CD4-positive, alpha-beta T cell treated with Interferon gamma for 1 hour (primary cell): ENCODE results near the gene GYPC.
"Not testable (repeated sequence)": the region's sequence is repeated elsewhere in the genome, so short reads cannot be mapped to it uniquely, and the experiment has no call there.

Experiments used
- DNase-seq: peaks from one replicate; pipeline ENCODE4 v3.0.0-alpha.2; 2020

The GYPC gene

DNA sequence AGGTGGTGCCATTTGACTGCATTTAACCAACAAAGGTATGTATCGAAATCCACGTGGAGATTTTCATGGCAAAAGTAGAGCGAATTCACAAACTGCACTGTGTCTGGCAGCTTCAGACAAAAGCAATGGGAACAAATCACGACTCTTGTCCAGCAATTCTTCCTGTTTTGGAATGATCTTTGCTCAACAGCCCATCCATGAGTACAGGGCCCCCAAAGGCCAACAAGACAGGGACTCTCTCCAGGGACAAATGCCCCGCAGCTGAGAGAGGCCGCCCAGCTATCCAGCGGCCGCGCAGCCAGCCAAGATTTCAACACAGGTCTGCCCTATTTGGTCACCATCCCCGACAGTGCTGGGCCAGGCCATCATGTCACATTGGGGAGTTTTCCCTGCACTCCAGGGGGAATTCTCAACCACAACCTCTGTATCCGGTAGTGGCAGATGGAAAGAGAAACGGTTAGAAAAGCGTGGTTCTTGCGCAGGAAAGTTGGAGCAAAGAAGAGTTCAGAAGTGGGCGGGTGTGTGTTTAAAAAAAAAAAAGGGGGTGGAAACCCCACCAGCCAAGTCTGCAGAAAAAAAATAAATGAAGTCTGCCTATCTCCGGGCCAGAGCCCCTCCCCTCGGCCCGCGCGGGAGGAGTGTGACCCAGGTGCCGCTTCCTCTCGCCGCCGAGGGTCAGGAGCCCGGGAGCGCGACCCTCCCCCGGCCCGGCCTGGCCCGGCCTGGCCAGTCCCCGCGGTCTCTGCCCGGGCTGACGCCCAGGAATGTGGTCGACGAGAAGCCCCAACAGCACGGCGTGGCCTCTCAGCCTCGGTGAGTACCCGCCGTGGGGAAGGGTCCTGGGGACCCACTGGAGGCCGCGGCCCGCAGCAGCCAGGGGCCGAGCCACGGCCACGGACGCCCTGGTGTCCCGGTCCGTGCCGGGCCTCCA lies at the start of gene GYPC:
GYPC (plus strand) TSS at position 659 of the 931 bp plus-strand sequence; CDS start at position 765, 106 bp downstream.
- peak; percentile 64 for DNase-seq

- DNase-seq = no peak
Measured at GRCh38 chr2:126614524-126615227, 41.3 kb upstream of the GYPC start.

DNA sequence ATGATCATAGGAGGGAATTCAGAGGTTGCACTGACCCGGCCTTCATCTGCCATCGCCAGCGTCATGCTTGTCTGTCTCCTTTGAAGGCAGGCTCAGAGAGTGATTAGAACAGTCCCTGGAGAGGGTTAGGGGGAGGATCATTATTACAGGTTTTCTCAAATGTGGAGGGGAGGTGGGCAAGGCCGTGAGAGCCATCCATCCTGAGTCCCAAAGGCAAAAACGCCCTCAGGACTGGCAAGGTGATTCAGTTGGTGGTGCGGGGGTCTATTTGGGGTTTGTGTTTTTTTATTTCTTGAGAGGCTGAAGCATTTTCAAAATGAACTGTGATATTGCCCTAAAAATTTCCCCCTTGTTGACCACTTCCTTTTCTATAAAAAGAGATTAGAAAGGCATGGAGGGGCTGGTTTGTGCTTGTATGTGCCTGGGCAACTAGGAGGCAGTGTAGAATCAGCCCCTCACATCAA lies 39.3 kb upstream of the GYPC start:
- DNase-seq = no peak

GRCh38 chr2:126620302-126620701 lies 35.7 kb upstream of the GYPC start:
- no peak for DNase-seq

- DNase-seq = no peak
Measured at GRCh38 chr2:126623000-126623399, 33.0 kb upstream of the GYPC start.

- no peak for DNase-seq
Measured at GRCh38 chr2:126627643-126628042, 28.3 kb upstream of the GYPC start.

GRCh38 chr2:126634273-126634861 lies 21.6 kb upstream of the GYPC start:
- DNase-seq = peak; percentile 17

DNA sequence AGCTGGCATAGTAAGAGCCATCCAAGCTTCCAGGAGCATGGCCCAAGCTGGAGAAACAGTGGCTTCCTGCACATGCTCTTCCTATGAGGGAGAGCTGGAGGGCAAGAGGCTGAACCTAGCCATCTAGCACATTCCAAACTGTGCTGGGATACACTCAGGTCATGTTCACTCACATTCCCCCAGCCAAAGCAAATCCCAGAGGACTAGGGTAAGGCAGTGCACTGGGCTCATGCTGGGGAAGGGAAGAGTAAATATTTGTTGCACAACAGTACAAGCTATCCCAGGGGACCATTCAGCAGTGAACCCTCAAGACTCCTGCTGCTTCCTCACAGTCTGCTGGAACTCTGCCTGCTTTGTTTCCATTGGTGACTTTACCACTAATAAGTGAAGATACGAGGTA lies 20.7 kb upstream of the GYPC start:
- DNase-seq = no peak

DNA sequence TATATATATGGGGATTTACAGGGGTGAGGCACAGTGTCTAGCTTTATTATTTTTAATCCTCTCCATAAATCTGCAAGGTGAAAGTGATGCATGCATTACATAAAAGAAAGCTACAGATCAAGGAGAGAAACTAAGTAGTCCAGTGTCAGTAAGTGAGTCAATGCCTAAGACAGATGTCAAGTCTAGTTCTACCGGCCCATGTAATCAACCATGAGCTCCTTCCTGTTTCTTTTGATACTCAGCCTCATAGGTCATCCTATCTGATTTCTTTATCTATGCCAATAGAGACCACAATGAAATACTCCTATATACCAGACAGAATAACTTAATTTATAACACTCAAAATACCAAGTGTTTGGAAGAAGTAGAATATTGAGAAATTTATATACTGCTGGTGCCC lies 20.2 kb upstream of the GYPC start:
- no peak for DNase-seq

DNA sequence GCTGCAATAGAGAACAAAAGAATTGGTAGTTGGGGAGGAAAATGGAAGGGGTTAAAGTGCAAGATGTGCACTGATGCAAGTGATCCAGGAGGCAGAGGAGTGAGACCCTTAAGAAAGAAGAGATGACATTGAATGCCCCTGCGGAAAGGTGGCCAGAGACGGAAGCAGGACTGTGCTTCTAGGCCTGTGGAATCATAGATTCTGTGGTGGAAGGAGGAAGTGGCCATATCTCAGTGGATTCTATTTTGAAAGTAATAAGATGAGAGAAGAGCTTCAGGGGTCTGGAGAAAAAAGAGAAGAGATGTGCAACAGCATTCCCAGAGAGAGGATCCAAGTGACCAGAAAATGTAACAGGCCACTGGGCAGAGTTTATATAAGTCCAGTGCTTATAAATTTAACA lies 18.6 kb upstream of the GYPC start:
- DNase-seq = no peak

DNA sequence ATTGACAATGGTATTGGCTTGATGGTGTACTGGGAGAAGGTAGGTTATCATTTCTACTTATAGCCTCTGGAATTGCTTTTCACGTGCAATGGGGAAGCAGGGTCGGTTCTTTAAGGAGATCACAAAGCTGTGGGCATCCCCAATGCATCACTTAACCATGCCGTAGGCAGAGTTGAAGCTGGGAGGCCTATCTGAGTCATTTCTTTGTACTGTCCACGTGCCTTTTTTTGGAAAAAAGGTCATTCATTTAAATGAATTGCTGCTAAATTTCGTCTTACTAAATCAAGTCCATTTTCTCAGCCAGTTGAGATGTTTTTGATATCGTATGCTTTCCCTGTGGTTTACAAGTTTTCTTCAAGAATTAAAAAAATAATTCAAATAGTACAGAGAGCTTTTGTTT lies 17.2 kb upstream of the GYPC start:
- DNase-seq = no peak

GRCh38 chr2:126639276-126639675 lies 16.7 kb upstream of the GYPC start:
- no peak for DNase-seq

GRCh38 chr2:126641294-126641693 lies 14.7 kb upstream of the GYPC start:
- DNase-seq = not testable (repeated sequence)

DNA sequence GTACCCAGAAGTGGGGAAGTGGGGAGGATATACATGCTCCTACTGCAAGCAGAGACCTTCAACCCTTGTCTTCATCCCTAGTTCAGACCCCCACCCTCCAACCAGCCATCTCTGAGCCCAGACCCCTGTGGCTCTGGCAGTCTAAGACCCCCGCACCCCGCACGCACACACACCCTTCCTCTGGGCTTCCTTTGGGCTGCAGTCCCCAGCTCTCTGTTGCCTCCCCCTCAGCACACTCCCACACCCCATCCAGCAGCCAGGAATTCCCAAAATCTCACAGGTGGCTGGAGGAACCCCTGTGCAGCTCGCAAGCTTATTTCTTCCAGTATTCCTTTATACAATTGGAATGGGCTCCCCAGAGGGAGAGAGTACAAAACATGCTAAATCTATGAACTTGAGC lies 13.9 kb upstream of the GYPC start:
- no peak for DNase-seq

GRCh38 chr2:126643431-126643830 lies 12.5 kb upstream of the GYPC start:
- no peak for DNase-seq

DNA sequence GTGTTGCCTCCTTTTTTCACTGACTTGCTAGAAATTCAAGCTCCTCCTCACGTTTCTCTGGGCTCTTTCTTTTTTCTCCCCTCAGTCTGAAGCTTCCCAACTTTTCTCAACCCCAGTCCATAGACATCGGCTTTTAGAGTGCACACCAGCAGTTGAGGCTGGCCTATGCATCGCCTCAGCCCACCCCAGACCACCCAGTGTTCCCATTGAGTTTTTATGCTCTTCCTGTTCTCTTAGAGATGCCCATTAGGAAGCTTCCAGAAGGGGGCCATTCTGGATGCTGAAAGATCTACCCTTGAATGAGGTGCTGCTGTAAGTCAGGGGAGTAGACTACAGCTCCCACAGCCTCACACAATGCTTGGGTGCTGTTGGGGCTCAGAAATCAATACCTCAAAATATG lies 12.0 kb upstream of the GYPC start:
- no peak for DNase-seq

GRCh38 chr2:126644630-126645191 lies 11.2 kb upstream of the GYPC start:
- DNase-seq = peak; percentile 35

DNA sequence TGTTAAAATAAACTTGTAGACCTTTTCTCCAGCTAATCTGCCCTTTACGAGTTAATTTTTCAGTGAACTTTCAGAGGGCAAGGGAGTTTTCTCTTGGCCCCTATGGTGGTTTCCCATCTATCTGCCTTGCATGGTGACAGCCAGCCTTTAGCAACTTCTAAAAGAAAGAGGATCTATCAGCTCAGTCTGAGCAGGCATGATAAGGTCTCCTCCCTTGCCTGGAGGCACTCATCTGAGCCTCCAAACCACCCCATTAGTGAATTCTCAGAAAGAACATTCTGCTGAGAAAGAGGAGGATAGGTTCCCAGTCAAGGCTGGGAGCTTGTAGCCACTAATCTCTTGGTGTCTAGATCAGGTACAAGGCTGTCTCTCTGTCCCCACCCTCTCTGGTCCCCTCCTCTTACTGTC lies 10.7 kb upstream of the GYPC start:
- DNase-seq = no peak

DNA sequence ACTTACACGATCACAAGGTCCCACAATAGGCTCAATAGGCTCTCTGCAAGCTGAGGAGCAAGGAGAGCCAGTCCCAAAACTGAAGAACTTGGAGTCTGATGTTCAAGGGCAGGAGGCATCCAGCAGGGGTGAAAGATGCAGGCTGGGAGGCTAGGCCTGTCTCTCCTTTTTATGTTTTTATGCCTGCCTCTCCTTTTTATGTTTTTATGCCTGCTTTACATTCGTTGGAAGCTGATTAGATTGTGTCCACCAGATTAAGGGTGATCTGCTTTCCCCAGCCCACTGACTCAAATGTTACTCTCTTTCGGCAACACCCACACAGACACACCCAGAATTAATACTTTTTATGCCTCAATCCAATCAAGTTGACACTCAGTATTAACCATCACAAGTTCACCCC lies 9.9 kb upstream of the GYPC start:
- DNase-seq = no peak

DNA sequence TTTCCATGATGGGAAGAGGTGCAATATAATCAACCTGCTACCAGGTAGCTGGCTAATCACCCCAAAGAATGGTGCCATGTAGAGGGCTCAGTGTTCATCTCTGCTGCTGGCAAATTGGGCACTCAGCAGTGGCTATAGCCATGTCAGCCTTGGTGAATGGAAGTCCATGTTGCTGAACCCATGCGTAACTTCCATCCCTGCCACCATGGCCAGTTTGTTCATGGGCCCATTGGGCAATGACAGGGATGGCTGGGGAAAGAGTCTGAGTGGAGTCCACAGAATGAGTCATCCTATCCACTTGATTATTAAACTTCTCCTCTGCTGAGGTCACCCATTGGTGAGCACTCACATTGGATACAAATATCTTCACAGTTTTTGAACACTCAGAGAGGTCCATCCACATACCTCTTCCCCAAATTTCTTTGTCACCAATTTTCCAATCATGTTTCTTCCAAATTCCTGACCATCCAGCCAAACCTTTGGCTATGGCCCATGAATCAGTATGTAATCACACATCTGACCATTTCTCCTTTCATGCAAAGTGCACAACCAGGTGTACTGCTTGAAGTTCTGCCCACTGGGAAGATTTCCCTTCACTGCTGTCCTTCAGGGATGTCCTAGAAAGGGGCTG lies 8.1 kb upstream of the GYPC start:
- not testable (repeated sequence) for DNase-seq

- not testable (repeated sequence) for DNase-seq
Measured at GRCh38 chr2:126648345-126648786, 7.6 kb upstream of the GYPC start.

GRCh38 chr2:126649101-126649500 lies 6.9 kb upstream of the GYPC start:
- DNase-seq = no peak

GRCh38 chr2:126650994-126651393 lies 5.0 kb upstream of the GYPC start:
- no peak for DNase-seq
